ENCODE measurements around the gene NELFB. TPM values are rescaled to one million over a fixed set of nuclear protein-coding genes. Genes with fewer than 3 reads are reported as not detected.

NELFB gene
- total and polyA plus RNA-seq, 9 of the 15 experiments (the other 6 are each of a cell fraction or from before 2014, with no cell fraction given): 0.24 to 84.0 (median 29.7) TPM

GRCh38 chr9:137268538-137269201, 13.5 kb downstream of the NELFB start (continued):
- no peak for TF ChIP-seq RERE (CRISPR knock-in tag; IDR thresholded peaks at IDR 0.05; ENCODE audit: borderline replicate concordance)
- no peak for TF ChIP-seq ZNF830 (CRISPR knock-in tag; IDR thresholded peaks at IDR 0.05)
- peak; percentile 78 to 93; a peak in 2 of 4 replicates for TF ChIP-seq MLLT1 (IDR thresholded peaks at IDR 0.05)
- peak; percentile 33; the same call in 1 of the 2 replicates for TF ChIP-seq TCF3 (CRISPR knock-in tag; IDR thresholded peaks at IDR 0.05)
- no peak; the same call in 1 of the 2 replicates for TF ChIP-seq MYC (IDR thresholded peaks at IDR 0.05; ENCODE audit: low read depth, low read length)
- TF ChIP-seq MYC (CRISPR knock-in tag; IDR thresholded peaks at IDR 0.05; ENCODE audit: borderline replicate concordance, low read depth): no peak
- TF ChIP-seq ZBTB5 (IDR thresholded peaks at IDR 0.05): 0 out of 2 replicates have a peak, but pooled peaks have one; percentile 36
- TF ChIP-seq MEF2D (tag; conservative IDR thresholded peaks at IDR 0.05; ENCODE audit: low read depth): peak; percentile 68; the same call in 1 of the 2 replicates
- TF ChIP-seq PURB (CRISPR knock-in tag; IDR thresholded peaks at IDR 0.05; ENCODE audit: low read depth): no peak
- 0 out of 2 replicates have a peak, but pooled peaks have one; percentile 18 for TF ChIP-seq ETS1 (conservative IDR thresholded peaks at IDR 0.05; ENCODE audit: control insufficient read depth, low read depth, low read length)
- TF ChIP-seq RB1 (IDR thresholded peaks at IDR 0.05; ENCODE audit: low read depth): no peak
- TF ChIP-seq CBFA2T2 (conservative IDR thresholded peaks at IDR 0.05): peak; percentile 45; the same call in 1 of the 2 replicates
- TF ChIP-seq JUND (IDR thresholded peaks at IDR 0.05; ENCODE audit: borderline replicate concordance, low read depth, low read length): peak; percentile 54; the same call in 1 of the 2 replicates
- TF ChIP-seq JUND (tag; IDR thresholded peaks at IDR 0.05; ENCODE audit: borderline replicate concordance, low read depth, low read length): no peak; the same call in 2 of the 3 replicates
- TF ChIP-seq TFAP4 (CRISPR knock-in tag; IDR thresholded peaks at IDR 0.05; ENCODE audit: borderline replicate concordance): peak; percentile 36; the same call in 1 of the 2 replicates
